Epithelial cell of proximal tubule (primary cell): ENCODE results near the gene CD52. TPM values are rescaled to one million over a fixed set of nuclear protein-coding genes. Genes with fewer than 3 reads are reported as not detected.
A peak's percentile ranks its signal among the peaks of the same experiment; 100 is the strongest.

ENCODE experiments used
- DNase-seq: peaks from one replicate; pipeline ENCODE4 v3.0.0-alpha.2; 2011; ENCODE audit warnings: low read depth
- H3K4me3 ChIP-seq: 2 replicates; pipeline ENCODE4 v1.5.1; 2011; ENCODE audit warnings: low read depth, mild to moderate bottlenecking, low read length
- total RNA-seq: library from RNA; depleted of rRNA; stranded (reverse); fragments of >200 nt; gene quantifications from 2 replicates; pipeline ENCODE4 v1.2.3, GENCODE V29; 2015
- TF ChIP-seq, protein P1 (sequence below): conservative IDR thresholded peaks from 2 replicates; pipeline ENCODE4 v1.5.1; 2012; ENCODE audit warnings: low read depth, mild to moderate bottlenecking, low read length

CD52 gene
- total RNA-seq, 1 donor from 2014 or later = not detected

DNA sequence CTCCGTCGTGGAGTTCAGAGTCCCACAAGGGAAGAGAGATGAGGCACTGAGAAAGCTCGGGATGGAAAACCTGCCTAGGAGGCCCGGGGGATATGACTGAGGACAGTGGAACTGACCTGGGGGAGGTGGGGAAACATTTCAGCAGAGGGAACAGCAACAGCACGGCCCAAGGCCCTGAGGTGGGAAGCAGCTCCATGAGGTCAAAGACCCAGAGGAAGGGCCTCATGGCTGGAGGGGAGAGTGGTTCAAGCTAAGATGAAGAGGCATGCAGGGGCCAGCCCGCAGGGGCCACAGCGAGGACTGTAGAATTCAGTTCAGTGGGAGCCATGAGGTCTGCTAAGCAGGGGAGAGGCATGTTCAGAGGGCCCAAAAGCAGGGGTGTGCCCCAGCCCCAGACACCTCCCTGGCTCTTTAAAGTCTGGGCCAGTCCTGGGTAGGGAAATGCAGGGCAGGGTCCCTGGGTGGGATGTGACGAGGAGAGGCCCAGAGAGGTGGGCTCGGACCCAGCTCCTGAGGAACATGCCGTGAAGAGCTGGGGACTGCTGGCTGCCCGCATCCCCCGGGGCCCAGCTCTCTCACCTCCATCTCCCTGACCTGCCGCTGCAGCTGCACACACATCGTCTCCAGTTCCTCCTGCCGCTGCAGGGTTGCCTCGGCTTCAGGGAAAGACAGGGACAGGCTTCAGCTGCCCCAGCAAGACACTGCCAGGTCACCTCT, 21.3 kb upstream of the CD52 start:
- no peak for DNase-seq
- TF ChIP-seq, protein P1, sequence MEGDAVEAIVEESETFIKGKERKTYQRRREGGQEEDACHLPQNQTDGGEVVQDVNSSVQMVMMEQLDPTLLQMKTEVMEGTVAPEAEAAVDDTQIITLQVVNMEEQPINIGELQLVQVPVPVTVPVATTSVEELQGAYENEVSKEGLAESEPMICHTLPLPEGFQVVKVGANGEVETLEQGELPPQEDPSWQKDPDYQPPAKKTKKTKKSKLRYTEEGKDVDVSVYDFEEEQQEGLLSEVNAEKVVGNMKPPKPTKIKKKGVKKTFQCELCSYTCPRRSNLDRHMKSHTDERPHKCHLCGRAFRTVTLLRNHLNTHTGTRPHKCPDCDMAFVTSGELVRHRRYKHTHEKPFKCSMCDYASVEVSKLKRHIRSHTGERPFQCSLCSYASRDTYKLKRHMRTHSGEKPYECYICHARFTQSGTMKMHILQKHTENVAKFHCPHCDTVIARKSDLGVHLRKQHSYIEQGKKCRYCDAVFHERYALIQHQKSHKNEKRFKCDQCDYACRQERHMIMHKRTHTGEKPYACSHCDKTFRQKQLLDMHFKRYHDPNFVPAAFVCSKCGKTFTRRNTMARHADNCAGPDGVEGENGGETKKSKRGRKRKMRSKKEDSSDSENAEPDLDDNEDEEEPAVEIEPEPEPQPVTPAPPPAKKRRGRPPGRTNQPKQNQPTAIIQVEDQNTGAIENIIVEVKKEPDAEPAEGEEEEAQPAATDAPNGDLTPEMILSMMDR = no peak

DNA sequence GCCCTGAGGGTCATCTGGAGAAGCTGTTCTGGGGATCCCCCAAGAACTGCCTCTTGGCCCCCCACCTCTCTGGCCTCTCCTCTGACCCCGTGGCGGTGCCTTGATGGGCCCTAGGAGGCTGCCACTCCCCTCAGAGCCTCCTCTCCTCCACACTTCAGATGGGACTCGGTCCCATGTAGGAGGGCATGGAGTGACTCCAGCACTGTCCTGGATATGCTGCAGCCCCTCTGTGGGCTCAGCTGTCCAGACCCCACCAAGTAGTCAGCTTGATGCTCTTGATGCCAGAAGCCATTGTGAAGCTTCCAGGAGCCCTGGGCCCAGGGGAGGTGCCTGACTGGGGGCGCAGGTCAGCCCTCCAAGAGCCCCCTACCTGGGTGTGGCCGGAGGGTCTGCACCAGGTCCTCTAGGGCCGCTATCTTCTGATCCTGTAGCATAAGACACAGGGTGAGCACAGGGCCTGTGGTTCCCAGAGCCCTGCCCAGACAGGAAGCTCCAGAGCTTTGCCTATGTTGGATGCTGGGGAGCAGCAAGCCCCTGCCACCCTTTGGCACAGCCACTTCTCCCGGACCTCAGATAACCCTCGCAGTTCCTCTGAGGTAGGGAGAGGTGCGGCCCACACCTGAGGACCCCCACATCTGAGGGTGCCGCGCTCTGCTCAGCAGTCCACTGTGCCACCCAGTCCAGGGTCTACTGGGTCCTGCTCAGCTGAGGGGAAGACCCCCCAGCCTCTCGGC, 20.5 kb upstream of the CD52 start:
- TF ChIP-seq, protein P1 = no peak
- H3K4me3 ChIP-seq = no peak overlapping the region
- no peak for DNase-seq

More for the DNA sequence above, 21.3 kb upstream of the CD52 start:
- no peak overlapping the region for H3K4me3 ChIP-seq

DNA sequence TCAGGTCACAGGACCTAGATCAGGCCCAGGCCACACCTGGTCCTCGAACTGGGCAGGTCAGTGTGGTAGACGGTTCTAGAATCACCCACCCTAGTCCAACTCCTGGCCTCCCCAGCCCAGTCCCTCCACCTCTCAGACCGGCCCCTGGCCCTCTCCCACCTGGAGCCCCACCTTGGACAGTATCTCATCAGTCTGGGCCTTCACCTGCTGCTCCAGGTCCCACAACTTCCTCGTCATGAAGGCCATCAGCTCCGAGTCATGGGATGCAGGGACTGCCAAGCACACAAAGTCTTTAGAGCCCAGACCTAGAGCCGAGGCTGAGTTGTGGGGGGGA, 20.0 kb upstream of the CD52 start:
- no peak overlapping the region for H3K4me3 ChIP-seq
- TF ChIP-seq, protein P1 = no peak
- no peak for DNase-seq

DNA sequence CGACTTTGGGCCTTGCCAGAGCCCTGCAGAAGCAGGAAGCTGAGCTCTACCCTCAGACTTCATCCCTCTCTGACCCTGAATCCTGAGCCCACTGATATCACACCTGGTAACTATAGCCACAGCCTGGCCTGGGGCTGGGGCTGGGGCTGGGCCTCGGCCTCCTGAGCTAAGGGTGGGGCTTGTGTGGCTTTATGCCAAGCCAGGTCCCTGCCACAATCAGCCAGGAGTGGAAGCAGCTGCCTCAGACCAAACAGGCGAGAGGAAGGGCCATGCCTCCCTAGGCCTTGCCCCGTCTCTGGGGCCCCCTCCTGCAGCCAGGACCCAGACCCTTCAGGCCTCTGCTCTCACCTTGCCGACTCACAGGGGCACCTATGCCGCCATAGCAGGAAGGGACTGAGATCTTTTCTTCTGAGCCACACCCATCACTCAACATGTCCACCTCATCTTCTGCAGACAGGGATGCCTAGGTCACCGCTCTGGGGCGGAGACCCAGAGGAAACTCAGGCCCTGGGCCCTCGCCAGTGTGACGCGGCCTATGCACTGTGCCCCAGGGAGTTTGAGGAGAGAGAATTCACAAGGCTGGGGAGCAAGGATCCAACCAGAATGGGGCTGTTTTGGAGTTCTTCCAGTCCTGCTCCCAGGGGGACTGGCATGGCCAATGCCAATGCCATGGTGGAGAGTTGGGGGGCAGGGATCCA, 17.0 kb upstream of the CD52 start:
- TF ChIP-seq, protein P1 = no peak
- no peak overlapping the region for H3K4me3 ChIP-seq
- no peak for DNase-seq

DNA sequence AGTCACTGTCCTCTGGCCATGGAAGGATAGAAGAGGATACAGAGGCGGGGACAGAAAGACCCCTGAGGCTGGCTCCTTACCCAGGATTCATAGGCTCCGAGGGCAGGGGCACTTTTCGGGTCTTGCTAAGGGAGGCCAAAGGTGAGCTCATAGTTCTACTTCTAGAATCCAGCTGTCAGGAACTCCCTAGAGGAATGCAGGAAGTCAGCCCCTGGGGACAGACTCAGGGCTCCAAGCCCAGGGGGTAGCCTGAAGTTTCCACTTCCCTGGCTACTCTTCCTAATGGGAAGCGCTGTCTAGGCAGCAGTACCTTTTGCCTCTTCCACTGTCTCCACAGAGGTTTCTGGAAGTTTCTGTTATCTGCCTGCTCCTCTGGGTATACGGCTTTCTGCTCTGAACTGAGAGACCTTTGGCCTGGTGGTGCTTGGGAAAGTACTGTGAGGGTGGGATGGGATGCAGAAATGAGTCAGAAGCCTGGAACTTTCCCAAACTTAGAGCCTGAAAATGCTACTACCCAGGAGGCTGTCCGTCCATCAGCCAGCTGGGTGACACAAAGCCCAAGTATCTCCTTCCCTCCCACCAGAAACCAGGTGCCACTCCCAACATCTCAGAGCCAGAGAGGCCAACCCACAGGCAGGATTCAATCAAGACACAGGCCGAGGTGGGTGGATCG, 14.9 kb upstream of the CD52 start:
- no peak for DNase-seq
- no peak overlapping the region for H3K4me3 ChIP-seq
- TF ChIP-seq, protein P1 = no peak

DNA sequence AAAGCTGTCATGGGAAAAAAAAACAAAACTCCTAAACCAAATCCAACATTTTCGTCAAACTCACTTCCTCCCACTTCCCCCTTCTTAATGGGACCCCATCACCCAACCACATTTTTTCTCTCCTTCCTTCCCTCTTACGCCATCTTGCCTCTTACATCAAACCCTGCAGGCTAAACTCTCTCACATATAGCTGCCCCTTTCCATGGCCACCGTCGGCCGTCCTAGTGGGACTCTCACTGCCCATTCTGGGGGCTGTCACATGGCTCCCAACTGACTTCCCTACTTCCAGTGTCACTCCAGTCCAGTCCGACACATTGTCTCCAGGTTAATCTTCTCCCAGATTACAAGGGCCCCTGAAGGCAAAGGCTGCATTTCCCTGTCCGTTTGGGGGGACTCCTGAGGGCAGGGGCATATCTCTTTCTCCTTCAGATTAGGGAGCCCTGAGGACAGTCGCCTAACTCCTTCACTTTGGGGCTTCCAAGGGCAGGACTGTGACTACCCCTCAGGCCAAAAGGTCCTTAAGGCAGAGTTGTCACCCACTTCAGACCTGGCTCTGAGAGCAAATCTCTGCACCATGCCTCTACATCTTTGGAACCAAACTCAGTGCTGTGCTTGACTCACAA, 12.0 kb upstream of the CD52 start:
- TF ChIP-seq, protein P1 = no peak
- H3K4me3 ChIP-seq = peak overlapping the region; percentile 97
- DNase-seq = no peak
